Uterus (tissue), 2 donors: ENCODE measurements around the gene KDM6A.

Source experiments
- CTCF ChIP-seq, 4 experiments: fragments of 200-600 bp in 2 of 4; fragments of 450-650 bp in 2 of 4; sonication (generic) in 2 of 4; IDR thresholded peaks; one replicate each; pipeline ENCODE4 v1.5.1; 2016 to 2019; ENCODE audit warnings: antibody characterized with exemption in 4 of 4, mild to moderate bottlenecking in 2 of 4, moderate library complexity in 1 of 4
- POLR2A ChIP-seq, 2 donors: fragments of 450-650 bp; IDR thresholded peaks; one replicate each; pipeline ENCODE4 v1.6.1; 2016; ENCODE audit warnings: antibody characterized with exemption in 2 of 2, mild to moderate bottlenecking in 1 of 2, moderate library complexity in 1 of 2

- TF ChIP-seq CTCF (IDR thresholded peaks at IDR 0.05) (no peak), POLR2A (IDR thresholded peaks at IDR 0.05) (no peak)
Observed at GRCh38 chrX:45024501-45024900, 151.5 kb downstream of the KDM6A start.
